GM23248 (cell line): ENCODE results near the gene MTHFD1L. TPM values are rescaled to one million over a fixed set of nuclear protein-coding genes. Genes with fewer than 3 reads are reported as not detected.
"Not testable (repeated sequence)": the region's sequence is repeated elsewhere in the genome, so short reads cannot be mapped to it uniquely, and the experiment has no call there.

Experiments used
- DNase-seq: peaks from one replicate; pipeline ENCODE4 v3.0.0-alpha.2; 2015
- H2AFZ ChIP-seq: fragments of 200-600 bp; sonication (generic); 2 replicates; pipeline ENCODE4 v1.6.1; 2016; ENCODE audit warnings: antibody characterized with exemption
- H3F3A ChIP-seq: fragments of 200-600 bp; sonication (generic); 2 replicates; pipeline ENCODE4 v1.6.1; 2016; ENCODE audit warnings: mild to moderate bottlenecking, antibody characterized with exemption, mixed run types; ENCODE audit not compliant: insufficient read depth
- H3K27ac ChIP-seq: fragments of 200-600 bp; sonication (generic); 2 replicates; pipeline ENCODE4 v1.5.1; 2016; ENCODE audit warnings: mild to moderate bottlenecking
- H3K27me3 ChIP-seq: fragments of 200-600 bp; sonication (generic); replicated peaks from 2 replicates; pipeline ENCODE4 v1.6.1; 2016; ENCODE audit warnings: mild to moderate bottlenecking; ENCODE audit not compliant: insufficient read depth
- H3K36me3 ChIP-seq: fragments of 200-600 bp; sonication (generic); 2 replicates; pipeline ENCODE4 v1.6.1; 2016; ENCODE audit warnings: low read depth, mild to moderate bottlenecking
- H3K4me1 ChIP-seq: fragments of 200-600 bp; sonication (generic); 2 replicates; pipeline ENCODE4 v1.6.1; 2016; ENCODE audit warnings: mild to moderate bottlenecking; ENCODE audit not compliant: insufficient read depth
- H3K4me2 ChIP-seq: fragments of 200-600 bp; sonication (generic); one replicate; pipeline ENCODE4 v1.6.1; 2016; ENCODE audit warnings: mild to moderate bottlenecking; ENCODE audit not compliant: unreplicated experiment
- H3K4me3 ChIP-seq: fragments of 200-600 bp; sonication (generic); 2 replicates; pipeline ENCODE4 v1.5.1; 2016; ENCODE audit warnings: mild to moderate bottlenecking
- H3K79me2 ChIP-seq: fragments of 200-600 bp; sonication (generic); 2 replicates; pipeline ENCODE4 v1.6.1; 2016; ENCODE audit warnings: mild to moderate bottlenecking; ENCODE audit not compliant: insufficient read depth
- H3K9ac ChIP-seq: fragments of 200-600 bp; sonication (generic); 2 replicates; pipeline ENCODE4 v1.6.1; 2016; ENCODE audit warnings: mild to moderate bottlenecking
- H3K9me2 ChIP-seq: fragments of 200-600 bp; sonication (generic); 2 replicates; pipeline ENCODE4 v1.6.1; 2016; ENCODE audit warnings: mixed run types, mild to moderate bottlenecking, moderate library complexity; ENCODE audit not compliant: insufficient read depth
- H3K9me3 ChIP-seq: fragments of 200-600 bp; sonication (generic); one replicate; pipeline ENCODE4 v1.6.1; 2017; ENCODE audit warnings: low read depth
- H4K20me1 ChIP-seq: fragments of 200-600 bp; sonication (generic); 2 replicates; pipeline ENCODE4 v1.6.0; 2016; ENCODE audit not compliant: insufficient read depth
- EZH2 ChIP-seq: fragments of 200-600 bp; sonication (generic); IDR thresholded peaks from 2 replicates; pipeline ENCODE4 v1.6.1; 2018; ENCODE audit warnings: antibody characterized with exemption, mild to moderate bottlenecking; ENCODE audit not compliant: insufficient read depth, poor library complexity, severe bottlenecking
- EZH2phosphoT487 ChIP-seq: fragments of 200-600 bp; sonication (generic); IDR thresholded peaks from 2 replicates; pipeline ENCODE4 v1.6.1; 2018; ENCODE audit warnings: antibody characterized with exemption, moderate library complexity, mild to moderate bottlenecking, low read depth; ENCODE audit not compliant: insufficient read depth
- WGBS, 2 experiments: methylation state at CpG; one replicate each; pipeline ENCODE4 v1.1.6; 2015 to 2017; ENCODE audit warnings: low lambda C conversion rate in 2 of 2, low coverage in 1 of 2; ENCODE audit errors: missing lambda C conversion rate in 2 of 2; 5-methylcytosine and 5-hydroxymethylcytosine counted together
- in situ Hi-C: fragments of 300-500 bp; cut with MboI; formaldehyde crosslinking; loops from 2 replicates; pipeline ENCODE4 v1.15.0; 2020
- polyA plus RNA-seq: library from polyadenylated mRNA; unstranded; fragments of >200 nt; fragmentation: Nextera tagmentation; extraction: Ambion mirVana; gene quantifications from 2 replicates; pipeline ENCODE4 v1.2.1, GENCODE V29; 2016
- total RNA-seq: library from RNA; depleted of rRNA; stranded (reverse); fragments of >200 nt; shearing (Covaris generic); gene quantifications from 2 replicates; pipeline ENCODE4 v1.2.3, GENCODE V29; 2014

MTHFD1L gene
- total and polyA plus RNA-seq, 2 experiments from 2014 or later, result 57.6 to 99.6 TPM

- Histone ChIP-seq H3K9me2 (no peaks in the 10 kb centered on the region), H2AFZ (no peak overlapping the region), H3K9ac (no peak overlapping the region), H3K4me1 (peaks cover 26% of the 10 kb centered on the region), H4K20me1 (no peaks in the 10 kb centered on the region), H3K27ac (peak overlapping the region; percentile 71), H3K36me3 (peaks cover 39% of the 10 kb centered on the region), H3K79me2 (peaks cover 7% of the 10 kb centered on the region; the same call in 1 of the 2 replicates), H3F3A (peaks cover 64% of the 10 kb centered on the region), H3K4me2 (no peak overlapping the region), H3K4me3 (no peak overlapping the region), H3K9me3 (no peaks in the 10 kb centered on the region), H3K27me3 (no peaks in the 10 kb centered on the region)
- WGBS, 2 experiments, result 95 to 97% methylated on average over 10 of the region's 10 CpGs
- DNase-seq, result no peak
- in situ Hi-C loops, result no loop called here
- TF ChIP-seq EZH2phosphoT487 (no peak), EZH2 (no peak)
Measured at GRCh38 chr6:151034825-151035781, 169.6 kb downstream of the MTHFD1L start.

GRCh38 chr6:151036211-151036721 lies 170.8 kb downstream of the MTHFD1L start:
- in situ Hi-C loops, result not testable (repeated sequence)

GRCh38 chr6:151036869-151037680 lies 171.6 kb downstream of the MTHFD1L start:
- in situ Hi-C loops, result no loop called here
- Histone ChIP-seq H3K4me3 (no peak overlapping the region), H3K9ac (peak overlapping the region; percentile 31; the same call in 1 of the 2 replicates), H3K4me1 (peaks cover 43% of the 10 kb centered on the region), H3K4me2 (no peak overlapping the region), H4K20me1 (no peaks in the 10 kb centered on the region), H3K36me3 (peaks cover 39% of the 10 kb centered on the region), H3K9me3 (no peaks in the 10 kb centered on the region), H2AFZ (no peak overlapping the region), H3K27me3 (no peaks in the 10 kb centered on the region), H3K79me2 (peaks cover 7% of the 10 kb centered on the region; the same call in 1 of the 2 replicates), H3K9me2 (no peaks in the 10 kb centered on the region), H3F3A (peaks cover 65% of the 10 kb centered on the region), H3K27ac (peak overlapping the region; percentile 72)
- no peak for TF ChIP-seq EZH2
- WGBS, 2 experiments, result 79 to 82% methylated on average over 12 of the region's 12 CpGs
- DNase-seq, result peak; percentile 44

More at GRCh38 chr6:151036211-151036721, 170.8 kb downstream of the MTHFD1L start:
- not testable (repeated sequence) for H3K9me3 ChIP-seq, H3K4me3 ChIP-seq, H3K9me2 ChIP-seq, H3K79me2 ChIP-seq, H2AFZ ChIP-seq, H3K27me3 ChIP-seq, H3K4me2 ChIP-seq, H4K20me1 ChIP-seq
- peak overlapping the region; percentile 72 for H3K27ac ChIP-seq
- WGBS, 2 experiments, result 0 to 5% methylated on average over 3 of the region's 3 CpGs
- peak; percentile 96 for DNase-seq
- peak overlapping the region; percentile 31; the same call in 1 of the 2 replicates for H3K9ac ChIP-seq
- peaks cover 63% of the 10 kb centered on the region for H3F3A ChIP-seq
- peaks cover 39% of the 10 kb centered on the region for H3K36me3 ChIP-seq
- peaks cover 35% of the 10 kb centered on the region for H3K4me1 ChIP-seq

GRCh38 chr6:151038616-151039015 lies 173.1 kb downstream of the MTHFD1L start:
- no peak overlapping the region for H3K4me2 ChIP-seq
- in situ Hi-C loops, result no loop called here
- no peaks in the 10 kb centered on the region for H3K27me3 ChIP-seq
- peaks cover 36% of the 10 kb centered on the region for H3K36me3 ChIP-seq
- no peak overlapping the region for H2AFZ ChIP-seq
- no peak for TF ChIP-seq EZH2phosphoT487
- no peak for TF ChIP-seq EZH2
- DNase-seq, result no peak
- peaks cover 67% of the 10 kb centered on the region for H3F3A ChIP-seq
- H3K4me3 ChIP-seq, result no peak overlapping the region
- peaks cover 52% of the 10 kb centered on the region for H3K4me1 ChIP-seq
- H3K9ac ChIP-seq, result no peak overlapping the region
- no peaks in the 10 kb centered on the region for H4K20me1 ChIP-seq
- H3K27ac ChIP-seq, result no peak overlapping the region
- 87 to 96% methylated on average over 7 of the region's 7 CpGs for WGBS, 2 experiments
- no peaks in the 10 kb centered on the region for H3K9me3 ChIP-seq
- H3K79me2 ChIP-seq, result peaks cover 9% of the 10 kb centered on the region
- no peaks in the 10 kb centered on the region for H3K9me2 ChIP-seq

- H3K27me3 ChIP-seq, H3K9me2 ChIP-seq, H3K4me3 ChIP-seq, H2AFZ ChIP-seq, H3K9me3 ChIP-seq, in situ Hi-C loops, H4K20me1 ChIP-seq: not testable (repeated sequence)
- Histone ChIP-seq H3K36me3 (peaks cover 25% of the 10 kb centered on the region), H3K27ac (peak overlapping the region; percentile 85), H3K4me1 (peaks cover 50% of the 10 kb centered on the region), H3K4me2 (peak overlapping the region; percentile 28), H3F3A (peaks cover 52% of the 10 kb centered on the region), H3K9ac (peak overlapping the region; percentile 55), H3K79me2 (peaks cover 13% of the 10 kb centered on the region)
- DNase-seq, result peak; percentile 93
- WGBS, 2 experiments, result 10 to 14% methylated on average over 12 of the region's 12 CpGs
Measured at GRCh38 chr6:151040888-151041521, 175.5 kb downstream of the MTHFD1L start.
